Chondrocyte (in vitro differentiated cells): ENCODE measurements around the gene LRRC8E. TPM values are rescaled to one million over a fixed set of nuclear protein-coding genes. Genes with fewer than 3 reads are reported as not detected.
A peak's percentile ranks its signal among the peaks of the same experiment; 100 is the strongest.

Experiments used
- DNase-seq: peaks from one replicate; pipeline ENCODE4 v3.0.0; 2021; ENCODE audit warnings: mixed read lengths, low spot score
- H3K27ac Mint-ChIP-seq: one replicate; pipeline ENCODE4 v1.8.0; 2021; ENCODE audit warnings: mild to moderate bottlenecking, moderate library complexity, mixed read lengths; ENCODE audit not compliant: unreplicated experiment
- H3K27me3 Mint-ChIP-seq: 2 replicates; pipeline ENCODE4 v1.8.0; 2021; ENCODE audit warnings: low read depth, mixed read lengths
- H3K36me3 Mint-ChIP-seq: 2 replicates; pipeline ENCODE4 v1.8.0; 2021; ENCODE audit warnings: low read depth, mixed read lengths
- H3K4me1 Mint-ChIP-seq: 2 replicates; pipeline ENCODE4 v1.8.0; 2021; ENCODE audit warnings: low read depth, mild to moderate bottlenecking, mixed read lengths
- H3K4me3 Mint-ChIP-seq: one replicate; pipeline ENCODE4 v1.8.0; 2021; ENCODE audit warnings: mild to moderate bottlenecking, moderate library complexity, mixed read lengths; ENCODE audit not compliant: unreplicated experiment
- H3K9me3 Mint-ChIP-seq: 2 replicates; pipeline ENCODE4 v1.8.0; 2021; ENCODE audit warnings: low read depth, mixed read lengths
- CTCF ChIP-seq: fragments of 200-600 bp; sonication (generic); IDR thresholded peaks from 2 replicates; pipeline ENCODE4 v1.5.0; 2021; ENCODE audit warnings: antibody characterized with exemption, mild to moderate bottlenecking, moderate library complexity
- total RNA-seq: library from RNA; stranded (reverse); gene quantifications from 3 replicates; pipeline ENCODE4 v1.2.1, GENCODE V29; 2021

LRRC8E gene
- total RNA-seq, 1 donor from 2014 or later: 6.9 TPM

GRCh38 chr19:7894612-7895309 is 6.5 kb downstream of the LRRC8E start:
- no peak for DNase-seq
- no peak overlapping the region for H3K4me3 Mint-ChIP-seq
- no peak overlapping the region for H3K27ac Mint-ChIP-seq
- TF ChIP-seq CTCF: no peak
- no peaks in the 10 kb centered on the region for H3K9me3 Mint-ChIP-seq
- peaks cover 5% of the 10 kb centered on the region for H3K36me3 Mint-ChIP-seq
- H3K4me1 Mint-ChIP-seq: peaks cover 15% of the 10 kb centered on the region
- no peaks in the 10 kb centered on the region for H3K27me3 Mint-ChIP-seq

GRCh38 chr19:7895565-7895964 is 7.3 kb downstream of the LRRC8E start:
- no peak for TF ChIP-seq CTCF
- Mint-ChIP-seq H3K4me3 (no peak overlapping the region), H3K4me1 (peaks cover 15% of the 10 kb centered on the region), H3K36me3 (peaks cover 6% of the 10 kb centered on the region), H3K9me3 (no peaks in the 10 kb centered on the region), H3K27ac (no peak overlapping the region), H3K27me3 (no peaks in the 10 kb centered on the region)
- no peak for DNase-seq

- Mint-ChIP-seq H3K4me3 (no peak overlapping the region), H3K4me1 (peaks cover 7% of the 10 kb centered on the region), H3K36me3 (peaks cover 6% of the 10 kb centered on the region), H3K27ac (no peak overlapping the region), H3K27me3 (no peaks in the 10 kb centered on the region), H3K9me3 (no peaks in the 10 kb centered on the region)
- DNase-seq: no peak
- TF ChIP-seq CTCF: no peak
These were observed 9.0 kb downstream of the LRRC8E start for GRCh38 chr19:7897292-7897691.

GRCh38 chr19:7898967-7899366 is 10.7 kb downstream of the LRRC8E start:
- Mint-ChIP-seq H3K9me3 (no peaks in the 10 kb centered on the region), H3K4me3 (no peak overlapping the region), H3K36me3 (peaks cover 6% of the 10 kb centered on the region), H3K27ac (no peak overlapping the region), H3K27me3 (no peaks in the 10 kb centered on the region), H3K4me1 (peaks cover 12% of the 10 kb centered on the region)
- DNase-seq: no peak
- TF ChIP-seq CTCF: no peak

- peaks cover 14% of the 10 kb centered on the region for H3K4me1 Mint-ChIP-seq
- no peaks in the 10 kb centered on the region for H3K27me3 Mint-ChIP-seq
- peak; percentile 94 for DNase-seq
- peaks cover 6% of the 10 kb centered on the region for H3K36me3 Mint-ChIP-seq
- H3K27ac Mint-ChIP-seq: no peak overlapping the region
- no peak for TF ChIP-seq CTCF
- no peak overlapping the region for H3K4me3 Mint-ChIP-seq
- no peaks in the 10 kb centered on the region for H3K9me3 Mint-ChIP-seq
These were observed 11.6 kb downstream of the LRRC8E start for GRCh38 chr19:7899751-7900378.
